Kasumi-1 (cell line): ENCODE results near the gene OR52L1.

Experiments
- DNase-seq, 2 experiments: peaks; one replicate each; lab custom pipeline; 2025; lab: John Stamatoyannopoulos, UW

Gene OR52L1

GRCh38 chr11:5940748-5941147 is 46.0 kb downstream of the OR52L1 start:
- no peak for DNase-seq

GRCh38 chr11:5938603-5938965 is 48.2 kb downstream of the OR52L1 start:
- DNase-seq: no peak

- no peak for DNase-seq
Observed at GRCh38 chr11:5937868-5938602, 48.8 kb downstream of the OR52L1 start.
